NCI-H2196 treated with DMSO at 0.1 percent for 48 hours (cell line): ENCODE measurements around the gene SLC25A6.
"Not testable (repeated sequence)": the region's sequence is repeated elsewhere in the genome, so short reads cannot be mapped to it uniquely, and the experiment has no call there.

Experiments
- DNase-seq: peaks from one replicate; lab custom pipeline; 2025; ENCODE audit not compliant: unreplicated experiment; lab: John Stamatoyannopoulos, UW

SLC25A6 gene

DNA sequence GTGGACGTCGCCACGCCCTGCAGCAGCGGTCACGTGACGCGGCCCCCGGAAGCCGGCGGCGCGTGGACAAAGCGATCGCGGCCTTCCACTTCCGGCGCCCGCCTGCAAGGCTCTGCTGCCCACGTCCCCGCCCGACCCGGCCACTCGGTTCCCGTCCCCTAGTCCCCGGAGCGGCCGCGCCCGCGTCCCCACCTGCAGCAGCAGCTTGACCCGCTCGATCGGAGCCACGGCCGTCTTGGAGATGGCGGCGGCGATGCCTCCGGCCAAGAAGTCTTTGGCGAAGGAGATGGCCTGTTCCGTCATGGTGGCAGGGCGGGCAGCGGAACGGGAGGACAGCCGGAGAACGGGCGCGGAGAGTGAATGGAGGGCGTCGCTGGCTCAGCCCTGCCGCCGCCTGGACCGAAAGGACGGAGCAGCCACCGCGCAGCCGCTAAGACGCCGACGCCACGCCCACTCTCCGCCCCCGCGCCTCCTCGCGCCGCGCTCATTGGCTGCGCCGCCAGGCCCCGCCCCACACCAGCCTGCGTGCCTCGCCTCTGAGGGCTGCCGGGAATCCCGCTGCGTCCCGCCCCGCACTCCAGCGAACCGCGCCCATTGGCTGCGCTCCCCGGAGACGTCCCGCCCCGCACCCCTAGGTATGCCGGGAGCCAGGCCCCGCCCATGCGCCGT lies at the start of gene SLC25A6:
TSS of gene SLC25A6 (minus strand) at position 407 of the 669 bp plus-strand sequence. CDS start at position 303, 104 bp downstream.
- DNase-seq = no peak

DNA sequence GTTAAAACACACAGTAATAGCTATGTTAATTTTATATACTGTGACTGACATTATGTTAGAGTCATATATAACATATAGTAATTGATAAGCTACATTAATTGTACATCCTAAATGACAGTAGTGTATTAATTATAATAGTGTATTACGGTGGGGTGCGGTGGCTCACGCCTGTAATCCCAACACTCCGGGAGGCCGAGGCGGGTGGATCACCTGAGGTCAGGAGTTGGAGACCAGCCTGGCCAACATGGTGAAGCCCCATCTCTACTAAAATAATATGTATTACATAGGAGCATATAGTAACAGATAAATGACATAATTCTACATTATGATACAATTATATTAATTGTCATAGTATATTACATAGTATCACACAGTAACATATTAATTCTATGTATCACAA lies 48.6 kb upstream of the SLC25A6 start:
- DNase-seq = no peak

DNA sequence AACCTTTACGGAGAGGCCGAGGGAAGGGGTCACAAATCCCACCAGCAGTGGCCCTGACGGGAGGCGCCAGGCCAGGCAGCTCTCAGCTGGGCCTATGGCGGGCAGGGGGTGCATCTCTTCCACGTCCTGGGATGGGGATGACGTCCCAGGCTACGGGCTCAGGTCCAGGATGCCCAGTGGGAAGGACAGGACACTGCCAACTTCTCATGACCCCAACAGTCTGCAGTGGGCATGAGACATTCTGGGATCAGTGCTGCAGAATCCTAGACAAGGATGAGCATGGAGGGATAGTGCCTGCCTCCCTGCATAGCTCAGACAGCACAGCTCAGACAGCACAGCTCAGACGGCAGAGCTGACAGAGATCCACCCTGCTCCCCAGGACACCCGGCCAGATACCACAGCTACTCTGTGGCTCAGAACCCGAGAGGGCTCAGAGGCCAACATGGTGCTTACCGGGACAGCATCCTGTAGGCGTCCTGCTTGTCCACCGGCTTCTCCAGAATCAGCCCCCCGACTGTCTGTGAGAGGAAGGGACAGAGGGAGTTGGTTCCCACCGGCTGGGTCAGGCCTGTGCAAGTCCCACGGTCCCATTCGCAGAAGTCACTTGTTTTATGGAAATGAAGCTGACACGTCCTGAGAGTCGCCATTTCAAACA lies 43.5 kb upstream of the SLC25A6 start:
- DNase-seq = no peak

DNA sequence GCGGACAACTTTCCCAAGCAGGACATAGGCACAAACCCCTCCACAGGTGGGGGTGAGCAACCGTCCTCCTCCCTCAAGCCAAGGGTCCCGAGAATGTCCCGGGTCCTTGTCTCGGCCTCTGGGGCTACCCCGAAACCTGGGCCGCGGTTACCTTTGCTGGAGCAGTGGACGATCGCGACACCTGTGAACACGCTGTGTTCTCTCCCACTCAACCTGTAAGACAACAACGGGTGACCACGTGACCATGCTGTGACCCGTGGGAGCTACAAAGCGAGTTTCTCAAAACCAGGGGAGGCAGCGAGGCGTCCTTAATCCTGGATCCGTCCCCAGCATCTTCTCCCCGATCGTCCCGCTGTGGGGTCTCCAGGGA lies 42.9 kb upstream of the SLC25A6 start:
- DNase-seq = no peak

DNA sequence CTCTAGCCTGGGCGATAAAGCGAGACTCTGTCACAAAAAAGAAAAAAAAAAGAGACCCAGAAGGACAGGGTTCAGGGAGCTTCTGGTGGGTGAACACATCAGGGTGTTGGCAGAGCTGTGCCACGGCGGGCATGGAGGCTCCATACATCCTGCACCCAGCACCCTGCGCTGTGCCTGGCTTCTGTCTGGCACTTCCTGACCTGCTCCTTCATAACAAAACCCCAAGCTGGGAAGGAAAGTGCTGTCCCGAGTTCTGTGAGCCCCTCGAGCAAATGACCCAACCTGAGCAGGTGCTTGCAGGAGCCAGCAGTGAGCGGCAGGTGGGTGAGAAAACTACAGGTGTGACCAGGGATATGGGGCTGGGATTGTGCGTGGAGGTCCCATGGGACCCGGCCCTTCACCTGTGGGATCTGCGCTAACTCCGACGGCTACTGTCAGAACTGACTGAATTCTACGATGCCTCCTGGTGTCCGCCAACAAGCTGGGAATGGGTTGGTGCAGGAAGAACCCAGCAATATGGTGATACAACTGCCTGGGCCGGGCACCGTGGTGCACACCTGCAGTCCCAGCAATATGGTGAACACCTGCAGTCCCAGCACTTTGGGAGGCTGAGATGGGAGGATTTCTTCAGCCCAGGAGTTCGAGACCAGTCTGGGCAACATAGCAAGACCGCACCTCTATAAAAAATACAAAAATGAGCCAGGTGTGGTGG lies 41.9 kb upstream of the SLC25A6 start:
- DNase-seq = no peak

DNA sequence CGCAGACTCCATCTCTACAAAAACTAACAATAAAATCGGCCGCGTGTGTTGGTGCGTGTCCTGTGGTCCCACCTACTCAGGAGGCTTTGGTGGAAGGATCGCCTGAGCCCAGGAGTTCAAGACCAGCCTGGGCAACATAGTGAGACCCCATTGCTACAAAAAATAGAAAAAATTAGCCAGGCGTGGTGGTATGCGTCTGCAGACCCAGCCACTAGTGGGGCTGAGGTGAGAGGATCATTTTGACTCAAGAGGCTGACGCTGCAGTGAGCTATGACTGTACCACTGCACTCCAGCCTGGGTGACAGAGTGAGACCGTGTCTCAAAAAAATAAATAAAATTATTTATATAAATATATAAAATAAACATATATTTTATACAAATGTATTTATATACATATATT lies 38.5 kb upstream of the SLC25A6 start:
- no peak for DNase-seq

DNA sequence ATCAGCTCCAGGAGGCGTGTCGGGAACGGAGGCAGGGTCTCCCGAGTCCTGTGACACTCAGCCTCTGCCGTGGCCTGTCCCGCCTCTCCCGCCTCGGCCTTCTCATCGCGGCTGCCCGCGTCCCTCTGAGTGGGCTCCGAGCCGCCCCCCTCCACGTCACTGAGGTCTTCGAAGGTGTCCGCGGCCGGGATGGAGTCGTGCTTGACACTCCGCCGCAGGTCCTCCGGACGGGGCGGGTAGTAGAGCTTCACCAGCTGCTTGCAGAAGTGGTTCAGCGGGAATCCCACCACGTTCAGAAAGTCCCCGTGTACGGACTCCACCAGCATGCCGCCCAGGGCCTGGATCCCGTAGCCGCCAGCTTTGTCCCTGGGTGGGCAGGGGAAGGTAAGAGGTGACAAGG lies 35.8 kb upstream of the SLC25A6 start:
- no peak for DNase-seq

DNA sequence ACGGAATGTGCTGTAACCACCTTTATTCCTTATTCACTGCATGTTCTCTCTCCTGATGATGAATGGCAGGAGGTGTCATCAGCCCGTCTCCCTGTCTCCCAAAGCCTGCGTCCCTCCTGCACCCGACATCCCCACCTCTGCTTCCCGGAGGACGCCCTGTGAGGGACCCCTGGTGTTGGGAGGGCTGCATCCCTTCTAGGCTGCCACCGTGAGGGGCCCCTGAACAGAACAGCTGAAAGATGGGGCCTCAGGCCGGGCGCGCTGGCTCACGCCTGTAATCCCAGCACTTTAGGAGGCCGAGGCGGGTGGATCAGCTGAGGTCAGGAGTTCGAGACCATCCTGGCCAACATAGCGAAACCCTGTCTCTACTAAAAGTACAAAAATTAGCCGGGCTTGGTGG lies 34.4 kb upstream of the SLC25A6 start:
- DNase-seq = not testable (repeated sequence)

DNA sequence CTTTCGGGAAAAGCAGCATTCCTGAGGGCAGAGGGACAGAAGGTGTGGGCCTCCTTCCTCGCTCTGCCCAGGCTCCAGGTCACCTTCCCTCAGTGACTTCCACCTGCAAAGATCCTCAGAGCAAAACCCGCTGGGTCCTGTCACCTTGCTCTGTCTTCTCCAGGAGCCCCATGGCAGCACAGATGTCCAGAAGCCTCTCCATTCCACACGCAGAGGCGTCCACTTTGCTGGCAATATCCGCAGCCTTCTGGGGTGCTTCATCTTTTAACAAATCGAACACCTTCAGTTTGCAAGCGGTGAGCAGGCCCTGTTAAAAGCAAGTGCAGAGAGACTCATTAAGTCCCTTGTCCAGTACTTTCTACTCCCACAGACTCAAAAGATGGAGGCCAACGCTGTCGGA lies 33.5 kb upstream of the SLC25A6 start:
- no peak for DNase-seq

DNA sequence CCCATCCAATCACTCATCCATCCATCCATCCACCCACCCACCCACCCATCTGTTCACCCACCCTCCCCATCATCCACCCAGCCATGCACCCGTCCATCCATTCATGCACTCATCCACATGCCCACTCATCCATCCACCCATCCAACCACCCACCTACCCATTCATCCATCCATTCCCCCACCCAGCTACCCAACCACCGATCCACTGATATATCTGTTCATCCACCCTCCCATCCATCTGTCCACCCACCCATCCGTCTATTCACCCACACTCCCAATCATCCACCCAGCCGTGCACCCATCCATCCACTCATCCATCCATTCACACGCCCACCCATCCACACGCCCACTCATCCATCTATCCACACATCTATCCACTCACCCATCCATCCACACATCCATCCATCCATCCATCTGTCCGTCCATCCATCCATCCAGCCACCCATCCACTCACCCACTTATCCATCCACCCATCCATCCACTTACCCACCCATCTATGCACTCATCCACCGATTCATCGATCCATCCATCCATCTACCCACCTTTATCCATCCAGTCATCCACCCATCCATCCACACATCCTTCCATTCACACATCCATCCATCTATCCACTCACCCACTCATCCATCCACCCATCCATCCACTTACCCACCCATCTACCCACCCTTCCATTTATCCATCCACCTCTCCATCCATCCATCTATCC lies 32.4 kb upstream of the SLC25A6 start:
- no peak for DNase-seq

DNA sequence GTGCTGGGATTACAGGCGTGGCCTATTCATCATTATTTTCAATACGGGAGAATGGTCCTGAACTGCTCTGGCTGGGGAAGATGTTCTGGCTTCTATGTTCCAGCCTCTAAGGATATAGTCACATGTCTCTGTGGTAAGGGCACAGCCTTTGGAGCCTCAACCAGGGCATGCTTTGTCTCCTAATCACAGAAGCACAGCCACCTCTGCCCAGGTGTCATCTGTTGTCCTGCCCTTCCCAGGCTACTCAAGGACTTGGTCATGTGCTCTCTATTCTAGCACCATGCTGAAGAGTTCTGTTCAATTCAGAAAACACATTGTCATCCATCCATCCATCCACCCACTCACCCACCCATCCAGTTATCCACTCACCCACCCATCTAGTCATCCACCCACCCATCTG lies 31.3 kb upstream of the SLC25A6 start:
- DNase-seq = no peak

DNA sequence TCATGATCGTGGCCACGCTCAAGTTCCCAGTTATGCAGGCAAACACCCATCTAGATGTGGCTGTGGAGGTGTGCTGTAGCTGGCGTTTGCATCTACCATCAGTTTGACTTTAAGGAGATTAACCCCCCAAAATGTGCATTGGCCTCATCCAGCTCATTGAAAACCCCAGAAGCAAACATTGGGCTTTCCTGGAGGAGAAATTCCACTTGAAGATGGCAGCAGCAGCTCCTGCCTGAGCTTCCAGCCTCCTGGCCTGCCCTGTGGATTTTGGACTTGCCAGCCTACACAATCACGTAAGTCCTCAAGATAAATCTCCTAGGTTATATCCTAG lies 30.2 kb upstream of the SLC25A6 start:
- no peak for DNase-seq

DNA sequence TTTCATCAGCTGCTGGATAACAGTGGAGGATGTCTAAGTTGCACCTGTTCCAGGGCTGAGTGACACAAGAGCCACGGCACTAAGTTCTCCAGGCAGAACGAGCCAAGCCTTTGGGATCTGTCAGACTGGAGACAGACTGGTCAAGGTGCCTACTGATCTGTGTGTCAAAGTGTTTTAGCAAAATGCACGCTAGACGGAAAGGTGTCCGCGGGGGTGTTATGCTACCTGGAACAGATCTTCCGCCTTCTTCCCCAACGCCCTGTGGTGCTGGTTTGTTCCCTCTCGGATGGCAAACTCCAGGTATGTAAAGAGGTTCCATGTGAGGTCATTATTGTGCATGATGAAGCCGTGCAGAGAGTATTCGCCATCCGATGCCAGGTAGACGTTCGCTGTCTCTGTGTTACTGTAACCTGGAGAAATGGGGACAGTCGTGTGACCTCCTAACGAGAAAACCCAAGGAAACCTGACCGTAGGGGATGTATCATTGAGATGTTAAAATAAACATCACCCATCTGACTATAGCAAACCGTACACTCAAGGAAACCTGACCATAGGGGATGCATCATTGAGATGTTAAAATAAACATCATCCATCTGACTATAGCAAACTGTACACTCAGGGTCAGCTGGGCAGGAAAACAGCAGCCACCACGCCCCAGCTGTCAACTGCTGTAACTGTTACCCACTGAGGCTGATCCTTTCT lies 29.7 kb upstream of the SLC25A6 start:
- DNase-seq = no peak

DNA sequence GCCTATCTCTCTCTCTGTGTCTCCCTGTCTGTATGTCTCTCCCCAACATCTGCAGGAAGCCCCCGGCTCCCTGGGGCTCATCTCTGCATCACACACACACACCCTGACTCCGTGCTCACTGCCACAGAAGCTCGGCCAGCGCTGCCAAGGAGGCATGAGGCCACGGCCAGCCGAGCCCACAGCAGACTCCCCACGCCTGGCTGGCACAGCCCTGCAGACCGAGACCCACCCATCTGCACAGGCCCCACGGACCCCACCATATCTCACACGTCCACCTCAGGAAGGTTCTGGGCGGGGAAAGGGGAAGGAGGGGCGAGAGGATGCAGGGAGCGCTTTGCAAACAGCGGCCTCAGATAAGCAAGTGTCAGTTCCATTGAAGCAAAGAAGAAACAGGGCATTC lies 28.5 kb upstream of the SLC25A6 start:
- no peak for DNase-seq

DNA sequence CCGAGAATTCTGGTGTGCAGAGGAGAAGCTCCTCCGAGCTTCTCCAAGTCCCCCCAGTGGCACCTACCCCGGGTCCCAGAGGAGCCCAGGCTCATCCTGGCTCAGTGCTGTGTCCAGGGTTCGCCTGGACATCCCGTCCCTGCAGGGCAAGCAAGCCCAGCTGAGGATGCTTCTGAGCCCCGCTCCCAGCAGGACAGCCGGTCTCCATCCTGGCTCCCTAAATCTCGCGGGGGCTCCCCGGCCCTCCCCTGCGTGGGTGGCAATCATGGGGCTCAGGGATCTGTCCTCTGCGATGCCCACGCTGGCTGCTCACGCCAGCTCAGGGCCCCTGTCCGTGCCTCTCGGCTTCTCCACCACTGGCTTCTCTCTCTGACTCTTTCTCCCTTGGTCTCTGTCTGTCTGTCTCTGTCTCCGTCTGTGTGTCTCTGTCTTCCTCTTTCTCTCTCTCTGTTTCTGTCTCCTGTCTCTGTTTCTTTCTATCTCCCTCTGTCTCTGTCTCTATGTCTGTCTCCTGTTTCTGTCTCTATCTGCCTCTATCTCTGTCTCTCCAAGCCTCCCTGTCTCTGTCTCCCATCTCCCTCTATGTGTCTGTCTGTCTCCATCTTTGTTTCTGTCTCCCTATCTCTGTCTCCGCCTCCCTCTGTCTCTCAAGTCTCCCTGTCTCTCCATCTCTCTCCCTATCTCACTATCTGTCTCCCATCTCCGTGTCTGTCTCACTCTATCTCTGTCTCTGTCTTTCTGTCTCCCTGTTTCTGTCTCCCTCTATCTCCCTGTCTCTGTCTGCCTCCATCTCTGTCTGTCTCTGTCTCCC lies 27.8 kb upstream of the SLC25A6 start:
- no peak for DNase-seq

DNA sequence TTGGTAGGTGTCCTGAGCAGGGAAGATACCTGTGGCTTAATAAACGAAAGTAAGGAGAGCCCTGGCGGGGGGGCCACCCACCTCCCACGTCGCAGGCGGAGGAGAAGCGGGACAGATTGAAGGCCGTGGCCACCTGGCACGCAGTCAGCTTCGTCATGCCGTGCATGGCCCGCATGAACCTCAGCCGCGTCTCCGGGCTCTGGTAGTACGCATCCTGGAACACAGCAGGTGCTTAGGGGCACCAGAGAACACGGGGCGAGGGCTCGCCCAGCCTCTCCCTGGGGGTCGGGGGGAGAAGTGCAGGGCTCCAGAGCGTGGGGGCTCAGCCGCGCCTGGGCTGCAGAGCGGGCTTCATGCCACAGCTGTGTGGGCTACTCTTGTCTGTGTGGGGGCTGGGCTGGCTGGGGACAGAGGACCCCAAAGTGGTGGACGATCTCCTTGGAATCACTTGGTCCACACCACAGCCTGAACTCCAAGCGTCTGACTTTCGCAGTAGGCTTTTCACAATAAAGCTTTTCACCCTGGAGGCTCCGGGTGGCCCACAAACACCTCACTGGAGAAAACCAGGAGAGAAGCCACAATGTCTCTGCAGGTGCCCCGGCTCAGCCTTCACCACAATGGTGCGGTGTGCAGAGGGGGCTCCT lies 27.1 kb upstream of the SLC25A6 start:
- no peak for DNase-seq

DNA sequence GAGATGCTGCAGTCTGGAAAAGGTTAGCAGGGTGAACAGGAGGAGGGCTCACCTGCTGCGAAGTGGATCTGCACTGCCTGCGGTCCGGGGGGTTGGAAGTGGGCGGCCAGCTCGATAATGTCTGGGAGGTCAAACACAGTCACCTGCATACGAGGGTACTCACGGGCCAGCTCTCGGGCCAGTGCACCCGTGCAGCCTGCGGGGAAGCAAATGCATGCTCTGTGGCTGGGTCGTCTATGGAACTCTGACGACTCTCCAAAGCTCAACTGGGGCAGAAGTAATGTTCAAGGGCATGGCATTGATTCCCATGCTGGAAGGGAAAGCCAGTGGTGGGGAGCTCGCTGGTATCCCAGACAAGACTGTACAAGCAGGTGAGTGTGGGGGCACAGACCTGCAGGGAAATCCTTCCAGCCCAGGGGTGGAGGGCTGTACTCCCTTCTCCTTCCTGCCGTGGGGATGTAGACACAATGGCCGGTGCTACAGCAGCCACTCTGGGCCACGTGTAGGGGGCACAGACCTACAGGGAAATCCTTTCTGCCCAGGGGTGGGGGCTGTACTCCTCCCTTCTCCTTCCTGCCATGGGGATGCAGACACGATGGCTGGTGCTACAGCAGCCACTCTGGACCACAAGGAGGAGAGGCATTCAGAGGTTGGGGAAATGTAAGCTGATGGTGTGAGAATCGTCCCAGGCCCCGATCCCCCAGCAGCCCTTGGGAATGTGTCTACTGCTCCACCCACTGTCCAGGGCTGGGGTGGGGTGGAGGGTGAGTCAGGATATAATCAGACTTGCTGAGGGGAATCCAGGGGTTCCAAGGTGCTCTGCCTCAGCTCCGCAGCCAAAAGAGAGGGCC lies 26.2 kb upstream of the SLC25A6 start:
- DNase-seq = no peak

DNA sequence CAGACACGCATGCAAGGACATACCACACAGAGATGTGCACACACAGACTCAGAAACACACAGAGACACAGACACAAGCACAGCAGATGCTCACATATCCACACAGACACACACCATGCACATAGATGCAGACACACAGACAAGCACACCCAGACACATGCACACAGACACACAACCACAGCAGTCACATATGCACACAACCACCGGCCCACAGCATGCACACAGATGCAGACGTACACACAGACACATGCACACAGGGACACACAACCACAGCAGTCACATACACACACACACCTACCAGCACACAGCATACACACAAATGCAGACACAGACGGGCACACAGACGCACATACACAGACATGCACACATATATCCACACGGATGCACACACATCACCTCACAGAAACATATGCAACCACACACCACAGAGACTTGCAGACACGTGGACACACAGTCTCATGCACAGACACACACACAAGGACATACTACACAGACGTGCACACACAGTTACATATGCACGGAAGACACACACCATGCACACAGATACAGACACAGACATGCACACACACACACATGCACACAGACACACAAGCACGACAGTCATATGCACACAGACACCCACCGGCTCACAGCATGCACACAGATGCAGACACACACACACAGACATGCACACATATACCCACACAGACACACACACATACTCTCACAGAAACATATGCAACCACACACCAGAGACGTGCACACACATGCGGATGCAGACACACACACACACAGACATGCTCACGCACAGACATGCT lies 25.2 kb upstream of the SLC25A6 start:
- DNase-seq = no peak
